ENCODE measurements around the gene HSPB1.
"Not testable (repeated sequence)": the region's sequence is repeated elsewhere in the genome, so short reads cannot be mapped to it uniquely, and the experiment has no call there.

HSPB1 gene

DNA sequence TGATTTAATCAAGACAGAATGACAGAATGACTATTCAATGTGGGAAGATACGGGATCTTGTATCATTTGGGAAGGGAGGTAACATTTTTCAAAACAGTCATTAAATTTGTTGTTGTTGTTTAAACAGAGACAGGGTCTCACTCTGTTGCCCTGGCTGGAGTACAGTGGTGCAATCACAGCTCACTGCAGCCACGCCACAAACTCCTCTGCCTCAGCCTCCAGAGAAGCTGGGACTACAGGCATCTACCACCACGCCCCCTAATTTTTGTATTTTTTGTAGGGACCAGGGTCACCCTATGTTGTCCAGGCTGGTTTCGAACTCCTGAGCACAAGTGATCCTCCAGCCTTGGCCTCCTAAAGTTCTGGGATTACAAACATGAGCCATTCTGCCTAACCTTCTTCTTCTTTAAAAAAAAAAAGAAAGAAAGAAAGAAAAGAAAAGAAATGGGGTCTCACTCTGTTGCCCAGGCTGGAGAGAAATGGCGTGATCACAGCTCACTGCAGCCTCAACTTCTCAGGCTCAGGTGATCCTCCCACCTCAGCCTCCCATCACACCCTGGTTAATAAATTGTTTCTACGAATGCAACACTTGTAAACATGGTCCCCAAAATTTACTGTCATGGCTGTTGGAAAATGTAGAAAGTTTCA is 32.0 kb downstream of the HSPB1 start:
- TF ChIP-seq ZFX (IDR thresholded peaks at IDR 0.05): no peak
- TF ChIP-seq, protein P1, sequence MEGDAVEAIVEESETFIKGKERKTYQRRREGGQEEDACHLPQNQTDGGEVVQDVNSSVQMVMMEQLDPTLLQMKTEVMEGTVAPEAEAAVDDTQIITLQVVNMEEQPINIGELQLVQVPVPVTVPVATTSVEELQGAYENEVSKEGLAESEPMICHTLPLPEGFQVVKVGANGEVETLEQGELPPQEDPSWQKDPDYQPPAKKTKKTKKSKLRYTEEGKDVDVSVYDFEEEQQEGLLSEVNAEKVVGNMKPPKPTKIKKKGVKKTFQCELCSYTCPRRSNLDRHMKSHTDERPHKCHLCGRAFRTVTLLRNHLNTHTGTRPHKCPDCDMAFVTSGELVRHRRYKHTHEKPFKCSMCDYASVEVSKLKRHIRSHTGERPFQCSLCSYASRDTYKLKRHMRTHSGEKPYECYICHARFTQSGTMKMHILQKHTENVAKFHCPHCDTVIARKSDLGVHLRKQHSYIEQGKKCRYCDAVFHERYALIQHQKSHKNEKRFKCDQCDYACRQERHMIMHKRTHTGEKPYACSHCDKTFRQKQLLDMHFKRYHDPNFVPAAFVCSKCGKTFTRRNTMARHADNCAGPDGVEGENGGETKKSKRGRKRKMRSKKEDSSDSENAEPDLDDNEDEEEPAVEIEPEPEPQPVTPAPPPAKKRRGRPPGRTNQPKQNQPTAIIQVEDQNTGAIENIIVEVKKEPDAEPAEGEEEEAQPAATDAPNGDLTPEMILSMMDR (conservative IDR thresholded peaks at IDR 0.05): no peak
- H3K27ac ChIP-seq: no peak overlapping the region

DNA sequence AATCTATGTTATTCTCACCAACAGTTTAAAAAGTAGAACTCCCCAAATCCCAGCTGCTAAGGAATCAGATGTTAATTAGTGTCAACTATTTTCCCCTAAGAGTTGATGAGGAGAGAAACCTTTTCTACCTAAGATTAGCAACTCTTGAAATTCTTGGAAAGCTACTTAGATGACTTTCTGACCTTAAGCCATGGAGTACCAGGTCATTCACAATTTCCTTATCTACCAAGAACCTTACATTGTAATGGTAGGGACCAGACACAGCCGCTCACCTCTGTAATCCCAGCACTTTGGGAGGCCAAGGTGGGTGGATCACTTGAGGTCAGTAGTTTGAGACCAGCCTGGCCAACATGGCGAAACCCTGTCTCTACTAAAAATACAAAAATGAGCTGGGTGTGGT is 32.9 kb downstream of the HSPB1 start:
- H3K27ac ChIP-seq: not testable (repeated sequence)

DNA sequence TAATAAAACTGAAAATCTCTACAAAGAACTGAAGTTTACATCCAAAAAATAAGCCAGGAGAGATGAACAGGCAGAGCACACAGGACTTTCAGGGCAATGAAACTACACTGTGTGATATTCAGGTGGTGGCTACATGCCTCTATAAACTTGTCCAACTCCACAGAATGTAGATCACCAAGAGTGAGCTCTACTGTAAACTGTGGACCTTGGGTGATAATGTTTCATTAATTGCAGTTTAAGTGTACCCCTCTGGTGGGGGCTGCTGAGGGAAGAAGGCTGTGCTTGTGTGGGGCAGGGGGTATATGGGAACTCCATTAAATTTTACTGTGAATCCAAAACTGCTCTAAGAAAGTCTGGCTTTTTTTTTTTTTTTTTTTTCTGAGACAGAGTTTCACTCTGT is 33.6 kb downstream of the HSPB1 start:
- H3K27ac ChIP-seq: no peak overlapping the region
- TF ChIP-seq, protein P1 (conservative IDR thresholded peaks at IDR 0.05): no peak
- no peak for TF ChIP-seq ZFX (IDR thresholded peaks at IDR 0.05)

DNA sequence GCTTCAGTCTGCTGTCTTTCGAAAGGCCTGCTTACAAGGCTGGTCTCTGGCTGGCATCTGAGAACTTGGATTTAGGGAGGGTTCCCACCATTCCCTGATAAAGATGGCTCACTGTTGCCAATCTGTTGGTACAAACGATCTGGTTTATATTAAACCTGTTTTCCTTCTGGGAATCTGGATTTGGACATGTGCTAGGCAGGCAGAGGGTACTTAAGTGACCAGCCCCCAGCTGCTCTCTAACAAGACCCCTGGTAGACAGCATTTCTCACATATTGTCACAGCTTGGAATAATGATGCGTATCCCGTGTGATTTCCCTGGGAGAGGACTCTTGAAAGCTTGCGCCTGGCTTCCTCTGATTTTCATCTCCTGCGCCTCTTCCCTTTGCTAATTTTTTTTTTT is 34.7 kb downstream of the HSPB1 start:
- H3K27ac ChIP-seq: no peak overlapping the region
- no peak for TF ChIP-seq ZFX (IDR thresholded peaks at IDR 0.05)
- TF ChIP-seq, protein P1 (conservative IDR thresholded peaks at IDR 0.05): no peak

DNA sequence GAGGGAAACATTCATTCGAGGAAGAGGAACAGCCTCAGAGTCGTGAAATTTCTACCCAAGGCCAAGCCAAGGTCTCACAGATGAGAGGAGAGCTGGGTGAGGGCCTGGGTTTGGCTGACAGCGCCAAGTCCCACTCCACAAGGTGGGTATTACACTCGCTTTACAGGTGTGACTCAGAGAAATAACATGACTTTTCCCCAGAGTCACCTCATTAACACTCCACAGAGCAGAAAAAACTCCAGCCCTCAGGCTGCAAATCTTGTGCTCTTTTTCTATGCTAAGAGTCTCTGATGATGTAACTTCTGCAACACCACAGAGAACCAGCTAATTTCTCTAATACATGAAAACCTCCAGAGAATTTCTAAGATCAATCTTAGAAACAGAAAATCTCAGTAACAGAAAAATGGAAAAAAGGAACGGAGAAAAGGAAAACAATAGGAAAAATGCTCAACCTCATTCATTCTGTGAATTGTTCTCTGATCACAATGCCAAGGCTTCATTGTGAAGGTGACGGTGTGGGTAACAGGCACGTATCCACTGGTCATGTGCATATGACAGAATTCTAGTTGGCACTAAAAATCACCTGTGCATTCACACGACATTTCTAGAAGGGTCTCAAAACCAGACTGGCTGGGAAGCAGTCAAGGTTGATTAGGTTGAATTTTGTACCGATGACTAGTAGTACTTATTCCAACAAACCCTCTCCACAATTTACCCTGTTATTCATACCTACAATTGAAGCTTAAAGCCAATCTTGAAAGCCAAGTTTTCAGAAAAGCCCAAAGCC is 36.0 kb downstream of the HSPB1 start:
- no peak overlapping the region for H3K27ac ChIP-seq
- TF ChIP-seq ZFX (IDR thresholded peaks at IDR 0.05): no peak
- TF ChIP-seq, protein P1 (conservative IDR thresholded peaks at IDR 0.05): no peak

DNA sequence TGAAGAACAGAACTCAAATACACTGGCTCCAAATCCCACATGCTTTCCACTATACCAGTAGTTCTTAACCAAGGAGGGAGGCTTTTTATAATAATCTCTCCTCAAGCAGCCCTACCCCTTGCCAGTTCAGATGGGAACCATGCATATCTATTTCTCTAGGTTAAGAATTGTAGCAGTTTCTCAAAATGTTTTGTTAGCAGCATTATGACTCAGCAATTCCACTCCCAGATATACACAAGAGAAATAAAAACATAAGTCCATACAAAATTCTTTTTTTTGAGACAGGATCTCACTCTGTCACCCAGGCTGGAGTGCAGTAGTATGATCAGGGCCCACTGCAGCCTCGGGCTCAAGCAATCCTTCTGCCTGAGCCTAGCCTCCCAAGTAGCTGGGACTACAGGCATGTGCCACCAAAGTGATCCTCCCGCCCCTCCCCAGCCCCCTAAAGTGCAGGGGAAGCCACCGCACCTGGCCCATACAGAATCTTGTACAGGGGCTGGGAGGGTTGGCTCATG is 38.2 kb downstream of the HSPB1 start:
- no peak for TF ChIP-seq ZFX (IDR thresholded peaks at IDR 0.05)
- TF ChIP-seq, protein P1 (conservative IDR thresholded peaks at IDR 0.05): no peak
- peak overlapping the region; percentile 29; the same call in 1 of the 2 replicates for H3K27ac ChIP-seq

DNA sequence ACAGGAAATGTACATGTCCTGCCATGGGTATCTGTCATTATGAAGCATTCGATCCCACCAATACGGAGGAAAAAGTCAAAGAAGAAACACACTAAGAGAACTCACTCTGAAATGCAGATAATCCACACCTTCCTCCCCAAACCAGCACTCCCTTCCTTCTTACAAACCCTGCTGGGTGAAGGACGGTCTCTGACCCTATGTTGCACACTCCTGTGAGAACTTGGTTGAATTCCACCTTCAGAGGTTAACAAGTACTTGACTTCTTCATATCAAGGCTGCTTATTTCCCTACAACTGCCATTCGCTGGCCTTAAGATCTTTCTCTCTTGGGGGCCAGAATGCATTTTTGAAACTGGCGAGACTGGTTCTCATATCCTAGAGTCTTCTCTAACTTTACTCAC is 39.7 kb downstream of the HSPB1 start:
- H3K27ac ChIP-seq: no peak overlapping the region
- TF ChIP-seq, protein P1 (conservative IDR thresholded peaks at IDR 0.05): no peak
- no peak for TF ChIP-seq ZFX (IDR thresholded peaks at IDR 0.05)

Data from C4-2B (cell line).